Body of pancreas (tissue), 4 donors: ENCODE results near the gene LDLRAD1.

ENCODE experiments used
- POLR2A ChIP-seq, 3 donors: fragments of 450-650 bp; IDR thresholded peaks; one replicate each; pipeline ENCODE4 v1.6.1; 2016; ENCODE audit warnings: antibody characterized with exemption in 3 of 3, mild to moderate bottlenecking in 2 of 3
- TF ChIP-seq, protein P1 (sequence below), 7 experiments: fragments of 450-650 bp in 4 of 7; fragments of 200-600 bp in 3 of 7; sonication (generic) in 3 of 7; IDR thresholded peaks; one replicate each; pipeline ENCODE4 v1.5.1; 2016 to 2019; ENCODE audit warnings: antibody characterized with exemption in 7 of 7

DNA sequence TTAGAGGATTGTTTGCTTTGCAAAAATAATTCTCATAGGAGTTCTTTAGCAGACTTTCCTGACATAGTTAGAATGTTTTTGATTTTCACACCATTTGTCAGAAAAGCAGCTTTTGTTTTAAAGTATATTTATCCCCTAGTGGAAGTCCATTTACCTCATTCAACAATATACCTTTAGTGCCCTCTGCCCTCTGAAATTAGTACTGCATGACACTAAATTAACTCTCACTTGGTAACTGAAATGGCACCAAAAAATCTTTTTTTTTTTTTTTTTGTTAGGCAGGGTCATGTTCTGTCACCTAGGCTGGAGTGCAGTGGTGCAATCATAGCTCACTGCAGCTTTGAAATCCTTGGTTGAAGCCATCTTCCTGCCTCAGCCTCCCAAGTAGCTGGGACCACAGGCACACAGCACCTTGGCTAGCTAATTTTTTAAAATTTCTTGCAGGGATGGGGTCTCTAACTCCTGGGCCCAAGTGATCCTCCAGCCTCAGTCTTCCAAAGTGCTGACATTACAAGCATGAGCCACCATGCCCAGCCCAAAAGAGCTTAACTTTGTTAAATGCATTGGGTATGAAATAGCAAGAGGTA, 58.2 kb downstream of the LDLRAD1 start:
- TF ChIP-seq, protein P1, sequence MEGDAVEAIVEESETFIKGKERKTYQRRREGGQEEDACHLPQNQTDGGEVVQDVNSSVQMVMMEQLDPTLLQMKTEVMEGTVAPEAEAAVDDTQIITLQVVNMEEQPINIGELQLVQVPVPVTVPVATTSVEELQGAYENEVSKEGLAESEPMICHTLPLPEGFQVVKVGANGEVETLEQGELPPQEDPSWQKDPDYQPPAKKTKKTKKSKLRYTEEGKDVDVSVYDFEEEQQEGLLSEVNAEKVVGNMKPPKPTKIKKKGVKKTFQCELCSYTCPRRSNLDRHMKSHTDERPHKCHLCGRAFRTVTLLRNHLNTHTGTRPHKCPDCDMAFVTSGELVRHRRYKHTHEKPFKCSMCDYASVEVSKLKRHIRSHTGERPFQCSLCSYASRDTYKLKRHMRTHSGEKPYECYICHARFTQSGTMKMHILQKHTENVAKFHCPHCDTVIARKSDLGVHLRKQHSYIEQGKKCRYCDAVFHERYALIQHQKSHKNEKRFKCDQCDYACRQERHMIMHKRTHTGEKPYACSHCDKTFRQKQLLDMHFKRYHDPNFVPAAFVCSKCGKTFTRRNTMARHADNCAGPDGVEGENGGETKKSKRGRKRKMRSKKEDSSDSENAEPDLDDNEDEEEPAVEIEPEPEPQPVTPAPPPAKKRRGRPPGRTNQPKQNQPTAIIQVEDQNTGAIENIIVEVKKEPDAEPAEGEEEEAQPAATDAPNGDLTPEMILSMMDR (IDR thresholded peaks at IDR 0.05): peak; percentile 19 to 83 (median 69)
- TF ChIP-seq POLR2A (IDR thresholded peaks at IDR 0.05): no peak
